HepG2 (cell line): ENCODE data around the gene TBXA2R.

ENCODE experiments used
- ARNT ChIP-seq: fragments of 450-650 bp; IDR thresholded peaks from 2 replicates; pipeline ENCODE4 v1.6.1; 2017
- ATF6 ChIP-seq: sonication (generic); formaldehyde crosslinking; conservative IDR thresholded peaks from 2 replicates; pipeline ENCODE4 v1.4.0; 2020; ENCODE audit warnings: missing genetic modification reagents
- BATF2 ChIP-seq: sonication (generic); formaldehyde crosslinking; IDR thresholded peaks from 2 replicates; pipeline ENCODE4 v1.8.0; 2022; ENCODE audit warnings: mild to moderate bottlenecking, missing genetic modification reagents, moderate library complexity
- CTCF ChIP-seq: sonication (generic); formaldehyde crosslinking; IDR thresholded peaks from 2 replicates; pipeline ENCODE4 v1.5.0; 2020; ENCODE audit warnings: mild to moderate bottlenecking, missing genetic modification reagents, moderate library complexity
- HINFP ChIP-seq: sonication (generic); formaldehyde crosslinking; IDR thresholded peaks from 2 replicates; pipeline ENCODE4 v1.4.0; 2020; ENCODE audit warnings: low read depth, mild to moderate bottlenecking, missing genetic modification reagents
- MAX ChIP-seq: IDR thresholded peaks from 2 replicates; pipeline ENCODE4 v1.6.1; 2012; ENCODE audit warnings: inconsistent platforms
- MXD4 ChIP-seq: IDR thresholded peaks from 2 replicates; pipeline ENCODE4 v1.6.1; 2016; ENCODE audit warnings: mild to moderate bottlenecking, missing biosample characterization, missing genetic modification reagents
- POLR2A ChIP-seq, 2 experiments: IDR thresholded peaks; 2 replicates each; pipeline ENCODE4 v1.6.1; 2011; ENCODE audit warnings: low read depth in 2 of 2, low read length in 2 of 2, mild to moderate bottlenecking in 1 of 2, moderate library complexity in 1 of 2; ENCODE audit not compliant: insufficient read depth in 1 of 2
- RAD51 ChIP-seq: fragments of 450-650 bp; IDR thresholded peaks from 2 replicates; pipeline ENCODE4 v1.6.1; 2016; ENCODE audit warnings: borderline replicate concordance
- ZFP37 ChIP-seq: sonication (generic); formaldehyde crosslinking; IDR thresholded peaks from 2 replicates; pipeline ENCODE4 v1.4.0; 2020; ENCODE audit warnings: missing genetic modification reagents, borderline replicate concordance
- ZFX ChIP-seq: sonication (generic); formaldehyde crosslinking; IDR thresholded peaks from 2 replicates; pipeline ENCODE4 v1.4.0; 2020; ENCODE audit warnings: mild to moderate bottlenecking, low read depth, missing genetic modification reagents, moderate library complexity
- ZNF253 ChIP-seq: sonication (generic); formaldehyde crosslinking; IDR thresholded peaks from 2 replicates; pipeline ENCODE4 v1.8.0; 2022; ENCODE audit warnings: mild to moderate bottlenecking, missing genetic modification reagents, borderline replicate concordance
- ZXDC ChIP-seq: sonication (generic); formaldehyde crosslinking; IDR thresholded peaks from 2 replicates; pipeline ENCODE4 v1.5.0; 2020; ENCODE audit warnings: mild to moderate bottlenecking, missing genetic modification reagents

GRCh38 chr19:3634496-3635045 is 27.9 kb upstream of the TBXA2R start:
- TF ChIP-seq HINFP (CRISPR knock-in tag): no peak
- no peak for TF ChIP-seq MXD4 (CRISPR knock-in tag)
- no peak for TF ChIP-seq ATF6 (CRISPR knock-in tag)
- no peak for TF ChIP-seq ZFP37 (CRISPR knock-in tag)
- no peak for TF ChIP-seq RAD51
- TF ChIP-seq ZFX (CRISPR knock-in tag): no peak
- TF ChIP-seq CTCF (CRISPR knock-in tag): no peak
- no peak for TF ChIP-seq ZXDC (CRISPR knock-in tag)
- TF ChIP-seq POLR2A (IDR thresholded peaks at IDR 0.05; ENCODE audit: insufficient read depth in 1 of 2, low read depth in 2 of 2, low read length in 2 of 2): no peak
- TF ChIP-seq MAX: no peak
- no peak for TF ChIP-seq BATF2 (CRISPR knock-in tag)
- no peak for TF ChIP-seq ZNF253 (CRISPR knock-in tag)
- no peak for TF ChIP-seq ARNT
